ENCODE results near the gene RBBP4. TPM values are rescaled to one million over a fixed set of nuclear protein-coding genes. Genes with fewer than 3 reads are reported as not detected.
"Not testable (repeated sequence)": the region's sequence is repeated elsewhere in the genome, so short reads cannot be mapped to it uniquely, and the experiment has no call there.

RBBP4 gene
- total and polyA plus RNA-seq, 2 of the 8 experiments (the other 6 are each of a cell fraction or from before 2014, with no cell fraction given), result 147 to 397 TPM

DNA sequence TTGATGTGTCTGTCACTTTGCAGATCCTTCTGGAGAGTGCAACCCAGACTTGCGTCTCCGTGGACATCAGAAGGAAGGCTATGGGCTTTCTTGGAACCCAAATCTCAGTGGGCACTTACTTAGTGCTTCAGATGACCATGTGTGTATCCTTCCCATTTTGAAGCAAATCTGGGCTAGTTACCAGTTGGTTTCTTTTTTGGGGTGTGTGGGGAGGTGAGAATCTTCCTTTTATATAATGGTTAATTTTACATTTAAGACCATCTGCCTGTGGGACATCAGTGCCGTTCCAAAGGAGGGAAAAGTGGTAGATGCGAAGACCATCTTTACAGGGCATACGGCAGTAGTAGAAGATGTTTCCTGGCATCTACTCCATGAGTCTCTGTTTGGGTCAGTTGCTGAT, 17.7 kb downstream of the RBBP4 start:
- H3K14ac ChIP-seq (ENCODE audit: insufficient read length); FAIRE-seq; H3K4ac ChIP-seq (replicated peaks; ENCODE audit: insufficient read length, low read depth, low read length); H3K9ac ChIP-seq (replicated peaks in 1 of 4; ENCODE audit: extremely low read depth in 1 of 4, low read depth in 3 of 4, low read length in 3 of 4); H2BK15ac ChIP-seq (ENCODE audit: low read length); H3K4me3 ChIP-seq (ENCODE audit: extremely low read depth in 1 of 4, insufficient read depth in 2 of 4, low read depth in 3 of 4, low read length in 4 of 4); H4K91ac ChIP-seq (replicated peaks; ENCODE audit: insufficient read length, low read length); H3K27me3 ChIP-seq (replicated peaks in 1 of 4; ENCODE audit: control insufficient read depth in 3 of 4, extremely low read depth in 1 of 4, insufficient read depth in 3 of 4, low read length in 3 of 4); H2AFZ ChIP-seq (ENCODE audit: low read length); H4K8ac ChIP-seq (ENCODE audit: extremely low read depth, insufficient read depth, low read length); H2BK20ac ChIP-seq (ENCODE audit: low read length); H4K5ac ChIP-seq (ENCODE audit: insufficient read length, low read depth, low read length); H2AK5ac ChIP-seq (ENCODE audit: low read depth, low read length); H3K23me2 ChIP-seq (ENCODE audit: low read depth, low read length); H3K27ac ChIP-seq (ENCODE audit: low read depth, low read length); H4K20me1 ChIP-seq (replicated peaks in 1 of 2; ENCODE audit: control insufficient read depth in 1 of 2, insufficient read depth in 2 of 2, low read length in 2 of 2); H3K56ac ChIP-seq (replicated peaks; ENCODE audit: insufficient read length, low read depth, low read length); H3K4me1 ChIP-seq (replicated peaks in 1 of 4; ENCODE audit: control insufficient read depth in 3 of 4, insufficient read depth in 4 of 4, low read length in 3 of 4); H3K79me1 ChIP-seq (ENCODE audit: low read depth, low read length); DNase-seq (ENCODE audit: low read depth in 1 of 2, low spot score in 2 of 2); H2BK5ac ChIP-seq (ENCODE audit: low read depth, low read length); H3K4me2 ChIP-seq (ENCODE audit: insufficient read depth in 1 of 2, low read depth in 2 of 2, low read length in 2 of 2); H3K23ac ChIP-seq (ENCODE audit: insufficient read length); H3K18ac ChIP-seq (ENCODE audit: extremely low read depth, low read length); H2BK12ac ChIP-seq (ENCODE audit: low read depth, low read length); H2BK120ac ChIP-seq (replicated peaks; ENCODE audit: low read depth, low read length); H3K9me3 ChIP-seq (ENCODE audit: insufficient read depth in 2 of 2, low read depth in 1 of 2, low read length in 1 of 2): not testable (repeated sequence)
- ChIA-PET CTCF (ENCODE audit: partially characterized antibody) (interaction anchor here (1.5 kb wide), 1 partner anchor 268 kb away, joined by 3 read pairs; no protein-coding TSS in a partner anchor), POLR2A (ENCODE audit: partially characterized antibody) (interaction anchor here (9.7 kb wide), 1 partner anchor 15 kb away, joined by 118 read pairs; the partner anchor contains the start of genes RBBP4 and ZBTB8OS)
- WGBS, 2 experiments (ENCODE audit: extremely low coverage in 1 of 2, insufficient coverage in 1 of 2, insufficient read length in 1 of 2, insufficient replicate concordance in 2 of 2, low coverage in 1 of 2, low lambda C conversion rate in 2 of 2, missing lambda C conversion rate in 1 of 2), result 98% methylated on average over 5 of the region's 5 CpGs; no CpG with 5 or more reads in 1 of the 2 experiments
- peaks cover 0 to 18% of the 10 kb centered on the region in 2 experiments; a peak in 2 of 4 replicates for H3K79me2 ChIP-seq (ENCODE audit: control insufficient read depth in 1 of 2, insufficient read depth in 2 of 2, low read length in 2 of 2)
- peaks cover 36 to 95% (median 76%) of the 10 kb centered on the region in 4 experiments for H3K36me3 ChIP-seq (ENCODE audit: control insufficient read depth in 2 of 4, insufficient read depth in 4 of 4, low read length in 3 of 4)
